ES-I3 (cell line): ENCODE results near the gene VSIG10L2.
"Not testable (repeated sequence)": the region's sequence is repeated elsewhere in the genome, so short reads cannot be mapped to it uniquely, and the experiment has no call there.

ENCODE experiments used
- H3K36me3 ChIP-seq: 2 replicates; pipeline ENCODE4 v1.6.1; 2013; ENCODE audit warnings: mild to moderate bottlenecking, low read length, control low read depth, moderate library complexity; ENCODE audit not compliant: insufficient read depth
- H3K4me1 ChIP-seq: 2 replicates; pipeline ENCODE4 v1.6.1; 2013; ENCODE audit warnings: mild to moderate bottlenecking, control low read depth, low read length; ENCODE audit not compliant: insufficient read depth
- H3K9ac ChIP-seq: 2 replicates; pipeline ENCODE4 v1.6.1; 2013; ENCODE audit warnings: low read depth, mild to moderate bottlenecking, low read length, moderate library complexity
- H3K9me3 ChIP-seq: 2 replicates; pipeline ENCODE4 v1.6.1; 2013; ENCODE audit warnings: mild to moderate bottlenecking, low read length, moderate library complexity; ENCODE audit not compliant: control insufficient read depth, insufficient read depth

VSIG10L2 gene

GRCh38 chr11:125945797-125946520 lies at the start of gene VSIG10L2:
TSS of gene VSIG10L2 (plus strand) at chr11:125946044. CDS start at chr11:125946056, 12 bp downstream.
- Histone ChIP-seq H3K4me1 (peaks cover 16% of the 10 kb centered on the region), H3K9ac (no peak within 1 kb of the TSS), H3K9me3 (no peaks in the 10 kb centered on the region), H3K36me3 (no peaks in the 10 kb centered on the region)

GRCh38 chr11:125901872-125902271 lies 44.0 kb upstream of the VSIG10L2 start:
- H3K9ac ChIP-seq, result no peak overlapping the region
- no peaks in the 10 kb centered on the region for H3K4me1 ChIP-seq
- H3K36me3 ChIP-seq, result peaks cover 12% of the 10 kb centered on the region

GRCh38 chr11:125902277-125902926 lies 43.4 kb upstream of the VSIG10L2 start:
- peak overlapping the region; percentile 59 for H3K9ac ChIP-seq
- peaks cover 14% of the 10 kb centered on the region for H3K36me3 ChIP-seq
- H3K9me3 ChIP-seq, result no peaks in the 10 kb centered on the region
- no peaks in the 10 kb centered on the region for H3K4me1 ChIP-seq

More at GRCh38 chr11:125901872-125902271, 44.0 kb upstream of the VSIG10L2 start:
- H3K9me3 ChIP-seq, result no peaks in the 10 kb centered on the region

GRCh38 chr11:125902927-125903710 lies 42.7 kb upstream of the VSIG10L2 start, which contains the start of gene PUS3:
TSS of gene PUS3 (minus strand) at chr11:125903206. CDS start at chr11:125896284, 6,922 bp downstream.
- H3K4me1 ChIP-seq, result no peaks in the 10 kb centered on the region
- H3K9ac ChIP-seq, result peak within 1 kb of the TSS; percentile 59
- no peaks in the 10 kb centered on the region for H3K9me3 ChIP-seq
- peaks cover 14% of the 10 kb centered on the region for H3K36me3 ChIP-seq

- no peaks in the 10 kb centered on the region for H3K4me1 ChIP-seq
- H3K36me3 ChIP-seq, result peaks cover 14% of the 10 kb centered on the region
- H3K9me3 ChIP-seq, result no peaks in the 10 kb centered on the region
- peak within 1 kb of the TSS; percentile 59 for H3K9ac ChIP-seq
Measured at GRCh38 chr11:125903711-125904659, 41.9 kb upstream of the VSIG10L2 start, which contains the start of gene DDX25. TSS of gene DDX25 (plus strand) at chr11:125904508. CDS start at chr11:125904518, 10 bp downstream.

GRCh38 chr11:125904678-125905077 lies 41.2 kb upstream of the VSIG10L2 start:
- H3K9me3 ChIP-seq, result no peaks in the 10 kb centered on the region
- H3K36me3 ChIP-seq, result peaks cover 10% of the 10 kb centered on the region
- peak overlapping the region; percentile 43 for H3K9ac ChIP-seq
- H3K4me1 ChIP-seq, result no peaks in the 10 kb centered on the region

- H3K9me3 ChIP-seq, result no peaks in the 10 kb centered on the region
- H3K9ac ChIP-seq, result no peak overlapping the region
- H3K4me1 ChIP-seq, result no peaks in the 10 kb centered on the region
- peaks cover 13% of the 10 kb centered on the region; the same call in 1 of the 2 replicates for H3K36me3 ChIP-seq
Measured at GRCh38 chr11:125910226-125910849, 35.5 kb upstream of the VSIG10L2 start.

- H3K9me3 ChIP-seq, H3K9ac ChIP-seq, H3K36me3 ChIP-seq: not testable (repeated sequence)
Measured at GRCh38 chr11:125914601-125915000, 31.2 kb upstream of the VSIG10L2 start.

GRCh38 chr11:125916683-125917347 lies 29.0 kb upstream of the VSIG10L2 start:
- H3K4me1 ChIP-seq, result no peaks in the 10 kb centered on the region
- no peaks in the 10 kb centered on the region; the same call in 1 of the 2 replicates for H3K36me3 ChIP-seq
- no peaks in the 10 kb centered on the region for H3K9me3 ChIP-seq
- no peak overlapping the region for H3K9ac ChIP-seq

More at GRCh38 chr11:125914601-125915000, 31.2 kb upstream of the VSIG10L2 start:
- H3K4me1 ChIP-seq, result not testable (repeated sequence)

GRCh38 chr11:125918140-125918840 lies 27.6 kb upstream of the VSIG10L2 start:
- H3K36me3 ChIP-seq, result no peaks in the 10 kb centered on the region; the same call in 1 of the 2 replicates
- no peaks in the 10 kb centered on the region for H3K9me3 ChIP-seq
- H3K4me1 ChIP-seq, result no peaks in the 10 kb centered on the region
- no peak overlapping the region for H3K9ac ChIP-seq

GRCh38 chr11:125921042-125921441 lies 24.8 kb upstream of the VSIG10L2 start:
- Histone ChIP-seq H3K9me3 (no peaks in the 10 kb centered on the region), H3K36me3 (no peaks in the 10 kb centered on the region; the same call in 1 of the 2 replicates), H3K9ac (no peak overlapping the region), H3K4me1 (no peaks in the 10 kb centered on the region)

GRCh38 chr11:125922156-125922555 lies 23.7 kb upstream of the VSIG10L2 start:
- H3K4me1 ChIP-seq, result no peaks in the 10 kb centered on the region
- no peaks in the 10 kb centered on the region for H3K9me3 ChIP-seq
- no peaks in the 10 kb centered on the region; the same call in 1 of the 2 replicates for H3K36me3 ChIP-seq
- no peak overlapping the region for H3K9ac ChIP-seq
